Frontal cortex (tissue), 4 donors: ENCODE results near the gene FKBP7. TPM values are rescaled to one million over a fixed set of nuclear protein-coding genes. Genes with fewer than 3 reads are reported as not detected.
A peak's percentile ranks its signal among the peaks of the same experiment; 100 is the strongest.
"Not testable (repeated sequence)": the region's sequence is repeated elsewhere in the genome, so short reads cannot be mapped to it uniquely, and the experiment has no call there.

Experiments
- DNase-seq, 2 donors: peaks; one replicate each; pipeline ENCODE4 v3.0.0; 2012; ENCODE audit warnings: low spot score in 2 of 2
- FAIRE-seq: peaks from 2 replicates; lab custom pipeline; 2012; peaks lifted over from hg19 to GRCh38; lab: Jason Lieb, UNC
- total RNA-seq: library from RNA; depleted of rRNA; stranded (reverse); fragments of >200 nt; gene quantifications from one replicate; pipeline ENCODE4 v1.2.3, GENCODE V29; 2014
- donor health status: control.
- donor health status: control.
- donor health status: control.

The FKBP7 gene
- total RNA-seq, 1 donor from 2014 or later, result 9.0 TPM

GRCh38 chr2:178450774-178451525 lies 27.4 kb downstream of the FKBP7 start, which contains the start of the genes PJVK and PRKRA:
Gene PJVK, plus strand, starts transcription at chr2:178451378. Its CDS starts 2,032 bp downstream, at chr2:178453410.
Gene PRKRA, minus strand, starts transcription at chr2:178451175. Its CDS starts 145 bp downstream, at chr2:178451030.
- FAIRE-seq (no peak), DNase-seq (peak; percentile 95 to 96)

- FAIRE-seq, result no peak
Observed at GRCh38 chr2:178450524-178450773, 28.0 kb downstream of the FKBP7 start.

GRCh38 chr2:178449700-178450523 lies 28.5 kb downstream of the FKBP7 start:
- FAIRE-seq (no peak), DNase-seq (peak in 1 of 2 donors; percentile 19)

More at GRCh38 chr2:178450524-178450773, 28.0 kb downstream of the FKBP7 start:
- DNase-seq, result no peak

GRCh38 chr2:178448968-178449661 lies 29.3 kb downstream of the FKBP7 start:
- FAIRE-seq (no peak), DNase-seq (no peak)

GRCh38 chr2:178441426-178441825 lies 37.0 kb downstream of the FKBP7 start:
- DNase-seq (no peak), FAIRE-seq (no peak)

GRCh38 chr2:178436662-178437061 lies 41.7 kb downstream of the FKBP7 start:
- DNase-seq (no peak), FAIRE-seq (no peak)

GRCh38 chr2:178429336-178429735 lies 49.1 kb downstream of the FKBP7 start:
- no peak for DNase-seq
- FAIRE-seq, result no peak

GRCh38 chr2:178428396-178428806 lies 50.0 kb downstream of the FKBP7 start:
- DNase-seq, result no peak
- no peak for FAIRE-seq

- no peak for DNase-seq
- FAIRE-seq, result no peak
Observed at GRCh38 chr2:178427458-178427857, 50.9 kb downstream of the FKBP7 start.

GRCh38 chr2:178426388-178426787 lies 52.0 kb downstream of the FKBP7 start:
- FAIRE-seq, result no peak
- no peak for DNase-seq

- DNase-seq (no peak), FAIRE-seq (no peak)
Observed at GRCh38 chr2:178425255-178425827, 53.1 kb downstream of the FKBP7 start.

- not testable (repeated sequence) for FAIRE-seq, DNase-seq
Observed at GRCh38 chr2:178423746-178424145, 54.7 kb downstream of the FKBP7 start.

- no peak for FAIRE-seq
- no peak for DNase-seq
Observed at GRCh38 chr2:178422097-178422496, 56.3 kb downstream of the FKBP7 start.

GRCh38 chr2:178420463-178420999 lies 57.9 kb downstream of the FKBP7 start:
- DNase-seq (no peak), FAIRE-seq (no peak)

GRCh38 chr2:178419123-178419522 lies 59.3 kb downstream of the FKBP7 start:
- DNase-seq, result no peak
- no peak for FAIRE-seq

- FAIRE-seq, result no peak
Observed at GRCh38 chr2:178418426-178418825, 60.0 kb downstream of the FKBP7 start.

GRCh38 chr2:178417916-178418315 lies 60.5 kb downstream of the FKBP7 start:
- FAIRE-seq (no peak), DNase-seq (no peak)

More at GRCh38 chr2:178418426-178418825, 60.0 kb downstream of the FKBP7 start:
- no peak for DNase-seq

- FAIRE-seq (no peak), DNase-seq (no peak)
Observed at GRCh38 chr2:178415979-178416378, 62.4 kb downstream of the FKBP7 start.

- peak; percentile 50 to 66 for DNase-seq
- no peak for FAIRE-seq
Observed at GRCh38 chr2:178414266-178415247, 63.8 kb downstream of the FKBP7 start.
